ENCODE results near the gene SCN5A.
"Not testable (repeated sequence)": the region's sequence is repeated elsewhere in the genome, so short reads cannot be mapped to it uniquely, and the experiment has no call there.

Gene SCN5A

GRCh38 chr3:38577371-38578080, 72.0 kb downstream of the SCN5A start:
- no peak for DNase-seq

- no peak for DNase-seq
Observed at GRCh38 chr3:38576526-38577370, 72.7 kb downstream of the SCN5A start.

DNA sequence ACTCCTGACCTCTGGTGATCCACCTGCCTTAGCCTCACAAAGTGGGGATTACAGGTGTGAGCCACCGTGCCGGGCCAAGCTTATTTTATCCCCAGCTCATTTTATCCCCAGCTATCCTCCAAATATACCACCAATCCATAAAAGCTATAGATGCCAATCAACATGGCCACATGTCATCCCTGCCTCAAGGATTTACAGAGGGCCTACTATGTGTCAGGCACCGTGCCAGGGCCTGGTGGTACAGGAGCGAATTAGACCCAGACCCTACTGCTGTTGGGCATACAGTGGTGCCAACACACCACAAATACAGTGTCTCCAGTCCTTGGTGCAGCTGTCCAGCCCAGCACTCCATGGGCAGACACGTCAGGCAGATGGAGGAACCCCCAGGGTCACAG, 73.4 kb downstream of the SCN5A start:
- no peak for DNase-seq

- DNase-seq = no peak
Observed at GRCh38 chr3:38575279-38575843, 74.1 kb downstream of the SCN5A start.

DNA sequence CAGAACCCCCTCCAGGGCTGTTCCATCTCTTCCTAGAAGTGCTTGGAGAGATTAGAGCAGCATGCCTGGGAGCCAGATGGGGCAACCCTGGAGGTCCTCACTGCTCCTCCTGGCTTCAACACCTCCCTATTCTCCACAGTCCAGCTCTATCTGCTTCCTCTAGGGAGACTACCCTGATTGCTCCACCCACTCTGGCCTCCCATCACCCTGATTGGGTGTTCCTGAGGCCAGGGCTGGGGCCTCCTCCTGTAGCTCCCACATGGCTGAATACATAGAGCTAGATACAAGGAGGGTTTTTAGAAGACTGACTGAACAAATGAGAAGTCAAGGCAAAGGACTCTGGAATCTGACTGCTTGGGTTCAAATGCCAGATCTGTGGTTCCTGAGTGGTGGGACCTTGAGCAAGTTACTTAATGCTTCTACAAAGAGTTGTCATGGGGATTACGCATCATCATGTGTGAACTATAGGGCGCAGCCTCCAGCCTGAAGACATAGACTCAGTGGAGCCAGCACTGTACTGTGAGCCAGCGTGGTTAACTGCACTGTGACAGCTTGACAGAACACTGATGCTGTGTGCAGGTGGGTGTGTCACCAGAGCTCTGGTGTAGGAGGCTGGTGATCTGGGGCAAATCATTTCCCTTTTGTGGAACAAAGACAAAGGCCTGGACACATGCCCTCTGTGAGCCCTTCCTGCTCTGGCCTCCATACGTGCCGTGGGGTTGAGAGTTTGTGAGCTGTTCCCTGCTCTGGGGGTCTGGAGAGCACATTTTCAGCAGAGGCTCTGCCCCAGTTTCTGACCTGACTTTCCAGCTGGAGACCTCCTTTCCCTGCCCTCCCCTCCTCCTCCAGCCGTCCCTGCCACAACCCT, 74.8 kb downstream of the SCN5A start:
- no peak for DNase-seq

DNA sequence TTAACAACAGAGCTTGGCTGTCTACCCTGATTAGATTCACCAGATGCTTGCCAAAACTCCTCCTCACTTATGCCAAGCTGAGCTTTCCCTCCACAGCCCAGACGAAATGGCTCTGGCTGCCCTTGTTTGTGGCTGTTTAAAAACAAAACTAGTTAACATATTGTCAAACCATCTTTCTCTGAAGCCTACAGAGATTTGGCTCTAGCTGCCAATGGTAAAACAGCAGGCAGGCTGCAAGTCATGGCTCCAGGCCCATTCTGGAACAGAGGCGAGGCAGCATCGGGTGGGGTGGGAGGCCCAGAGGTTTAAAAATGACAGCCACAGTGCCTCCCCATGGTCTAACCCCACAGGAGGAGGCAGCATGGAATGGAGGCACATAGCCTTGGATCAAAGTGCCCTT, 75.9 kb downstream of the SCN5A start:
- no peak for DNase-seq

DNA sequence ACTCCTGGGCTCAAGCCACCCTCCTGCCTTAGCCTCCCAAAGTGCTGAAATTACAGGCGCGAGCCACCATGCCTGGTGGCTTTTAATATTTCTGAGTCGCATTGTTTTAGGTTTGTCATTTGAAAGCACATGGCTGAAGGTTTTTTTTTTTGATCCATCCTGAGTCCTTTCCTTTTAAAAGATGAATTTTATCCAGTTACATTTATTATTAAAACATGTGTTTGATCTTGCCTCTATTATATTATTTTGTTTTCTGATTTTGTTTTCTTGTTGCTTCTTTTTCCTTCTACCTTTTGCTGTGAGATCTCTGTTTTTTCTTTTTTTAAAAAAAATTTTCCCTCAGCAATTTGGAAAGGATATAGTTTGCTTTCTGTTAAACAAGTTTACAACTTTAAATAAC, 76.4 kb downstream of the SCN5A start:
- DNase-seq = no peak

GRCh38 chr3:38567498-38567897, 82.0 kb downstream of the SCN5A start:
- no peak for DNase-seq

- DNase-seq = not testable (repeated sequence)
Observed at GRCh38 chr3:38566794-38567193, 82.7 kb downstream of the SCN5A start.

DNA sequence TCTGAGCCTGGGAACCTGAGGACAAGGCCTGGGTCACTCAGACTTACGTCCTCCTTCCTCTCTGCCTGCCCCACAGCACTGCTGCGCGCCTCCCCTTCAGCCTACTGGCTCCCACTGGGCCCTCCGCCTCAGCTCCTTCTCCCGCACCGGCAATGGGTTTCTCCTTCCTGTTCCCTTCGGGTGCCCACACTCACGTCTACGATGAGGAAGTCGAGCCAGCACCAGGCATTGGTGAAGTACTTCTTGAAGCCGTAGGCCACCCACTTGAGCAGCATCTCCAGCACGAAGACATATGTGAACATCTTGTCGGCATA, 83.3 kb downstream of the SCN5A start:
- DNase-seq = no peak

DNA sequence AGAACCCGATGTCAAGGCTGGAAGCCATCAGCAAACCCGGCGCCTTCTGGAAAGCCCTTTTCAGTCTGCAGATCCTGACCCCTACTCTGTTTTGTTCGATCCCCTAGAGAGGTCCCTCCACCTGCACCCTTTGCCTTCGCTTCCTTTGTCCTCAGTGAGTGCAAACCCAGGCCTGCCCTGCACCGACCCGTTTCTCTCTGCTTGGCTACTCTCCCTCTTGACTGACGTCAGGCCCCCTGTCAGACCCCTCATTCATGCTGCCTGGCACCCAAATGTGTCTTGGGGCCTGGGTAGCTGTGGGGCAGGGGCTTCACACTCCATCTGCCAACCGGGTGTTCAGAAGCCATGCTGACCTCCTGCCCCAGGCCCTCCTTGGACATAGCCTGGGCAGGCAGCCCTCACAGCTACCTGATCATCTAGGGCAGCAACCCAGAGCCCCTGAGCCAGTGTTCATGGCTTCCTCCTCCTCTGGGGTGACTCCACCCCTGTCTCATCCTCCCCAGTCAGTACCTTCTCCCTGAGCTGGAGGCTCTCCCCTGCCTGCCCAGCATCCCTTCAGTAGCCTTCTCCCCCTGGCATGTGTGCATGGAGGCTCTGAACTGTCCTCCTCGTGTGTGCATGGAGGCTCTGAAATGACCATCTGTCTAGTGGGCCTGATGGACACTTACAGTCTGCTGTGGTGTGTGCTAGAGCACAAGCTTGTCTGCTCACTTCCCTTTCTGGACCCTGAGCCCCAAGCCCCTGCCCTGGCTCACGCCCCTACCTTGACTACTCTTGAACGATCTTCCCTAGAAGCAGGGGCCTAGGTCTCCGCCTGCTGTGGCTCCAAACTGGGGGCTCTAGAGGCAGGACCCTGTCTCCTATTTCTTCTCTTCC, 83.9 kb downstream of the SCN5A start:
- DNase-seq = no peak

DNA sequence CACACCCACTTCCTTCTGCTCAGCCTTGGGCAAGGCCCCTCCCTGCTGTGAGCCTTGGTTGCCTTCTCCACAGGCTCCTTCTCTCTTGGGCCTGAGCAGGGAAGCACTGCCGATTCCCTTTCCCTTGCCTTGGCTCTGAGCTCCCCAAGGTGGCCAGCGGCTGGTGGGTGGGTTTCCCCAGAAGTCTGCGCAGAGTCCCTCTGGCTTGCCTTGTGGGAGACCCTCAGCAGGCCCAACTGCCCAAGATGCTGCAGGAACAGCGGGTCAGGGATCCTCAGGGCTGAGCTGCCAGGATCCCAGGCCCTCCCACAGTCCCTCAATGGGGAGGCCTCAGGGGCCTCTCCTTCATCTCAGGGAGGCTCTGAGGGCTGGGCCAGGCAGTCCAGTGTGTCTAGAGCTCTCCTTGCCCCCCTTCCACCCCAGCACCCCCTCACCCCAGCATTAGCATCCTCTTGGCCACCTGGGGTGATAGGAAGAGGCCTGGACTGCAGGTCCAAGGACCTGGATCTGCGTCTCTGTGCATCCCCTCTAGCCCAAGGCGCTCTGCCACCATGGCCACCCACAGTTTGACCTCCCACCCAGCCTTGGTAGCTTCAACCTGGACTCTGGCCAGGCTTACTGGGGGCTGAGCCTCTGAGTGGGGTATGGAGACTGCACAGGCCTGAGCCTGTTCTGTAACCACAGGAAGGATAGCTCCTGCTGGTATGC, 84.7 kb downstream of the SCN5A start:
- DNase-seq = no peak

- no peak for DNase-seq
Observed at GRCh38 chr3:38563886-38564270, 85.6 kb downstream of the SCN5A start.

DNA sequence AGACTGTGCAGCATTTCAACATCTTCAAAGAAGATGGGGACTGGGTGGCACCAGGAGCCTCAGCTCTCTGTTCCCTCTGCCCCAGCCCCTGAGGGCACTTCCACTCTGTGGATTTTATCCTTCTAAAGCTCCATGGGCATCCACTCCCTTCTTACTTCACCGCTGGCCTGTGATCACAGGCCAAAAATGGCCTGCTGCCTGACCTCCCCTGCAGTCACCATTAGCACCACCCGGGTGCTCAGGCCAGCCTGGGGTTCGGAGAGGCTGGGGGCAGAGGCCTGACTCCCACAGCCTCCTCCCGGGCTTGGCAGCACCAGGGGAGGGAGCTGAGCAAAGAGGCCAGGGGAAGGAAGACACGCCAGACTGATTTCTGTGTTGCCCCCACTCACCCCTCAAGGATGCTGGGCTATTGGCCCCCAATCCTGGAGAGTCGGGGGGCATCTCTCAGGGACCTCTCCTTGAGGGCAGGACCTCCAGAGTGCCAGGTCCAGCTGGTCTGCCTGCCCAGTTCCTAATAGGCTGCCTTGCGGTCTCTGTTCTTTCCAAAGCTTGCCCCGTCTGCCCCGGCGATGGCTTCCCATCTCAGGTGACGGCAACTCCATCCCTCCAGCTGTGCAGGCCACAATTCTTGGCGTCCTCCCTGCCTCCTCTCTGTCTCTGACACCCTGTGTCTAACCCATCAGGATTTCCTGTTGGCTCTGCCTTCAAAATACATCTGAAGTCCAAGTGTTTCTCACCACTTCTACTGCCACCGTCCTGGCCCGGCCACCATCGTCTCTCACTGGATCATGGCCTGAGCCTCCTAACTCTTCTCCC, 86.2 kb downstream of the SCN5A start:
- no peak for DNase-seq

DNA sequence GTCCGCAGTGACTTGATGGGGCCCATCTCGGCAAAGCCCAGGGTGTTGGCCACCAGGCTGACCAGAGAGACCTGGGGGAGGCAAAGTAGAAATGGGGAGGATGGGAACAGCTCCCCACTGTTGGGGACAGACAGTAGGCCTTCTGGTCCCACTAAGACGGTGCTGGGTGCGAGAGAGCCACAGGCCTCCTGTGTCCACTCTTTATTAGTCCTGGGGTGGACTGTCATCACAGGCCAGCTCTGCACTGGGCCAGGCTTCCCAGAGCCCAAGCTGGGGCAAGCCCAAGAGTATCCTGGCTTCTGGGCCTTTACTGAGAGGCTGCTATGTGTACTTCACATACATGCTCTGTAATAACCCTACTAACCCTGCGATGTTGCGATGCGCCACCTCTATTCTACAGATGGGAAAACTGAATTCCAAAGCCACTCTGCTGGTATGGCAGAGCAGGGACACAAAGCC, 87.0 kb downstream of the SCN5A start:
- DNase-seq = no peak

- DNase-seq = no peak
Observed at GRCh38 chr3:38561746-38562466, 87.6 kb downstream of the SCN5A start.

- no peak for DNase-seq
Observed at GRCh38 chr3:38560996-38561717, 88.3 kb downstream of the SCN5A start.

- no peak for DNase-seq
Observed at GRCh38 chr3:38560284-38560683, 89.2 kb downstream of the SCN5A start.

DNA sequence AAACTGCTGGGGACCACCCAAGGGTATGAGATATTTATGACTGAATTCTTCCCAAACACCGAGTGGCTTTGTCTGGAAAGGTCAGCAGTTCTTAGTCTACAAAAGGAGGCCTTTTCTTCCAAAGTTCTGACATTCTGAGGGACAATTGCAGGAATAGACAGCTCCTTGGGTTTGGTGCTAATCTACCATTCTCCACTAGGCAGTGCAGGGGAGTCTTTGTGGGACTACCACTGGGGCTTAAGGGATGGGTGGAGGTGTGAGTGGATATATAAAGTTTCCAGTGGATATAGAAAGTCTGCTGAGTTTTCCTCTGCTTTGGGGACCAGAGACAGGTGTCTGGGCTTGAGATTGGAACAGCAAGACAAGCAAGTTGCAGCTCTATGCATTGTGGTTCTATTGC, 90.6 kb downstream of the SCN5A start:
- DNase-seq = no peak

Measured in DMS79 (cell line).